ENCODE results near the gene SOWAHB.
"Not testable (repeated sequence)": the region's sequence is repeated elsewhere in the genome, so short reads cannot be mapped to it uniquely, and the experiment has no call there.

The SOWAHB gene

GRCh38 chr4:76894537-76895255 is 3.2 kb downstream of the SOWAHB start:
- DNase-seq (ENCODE audit: low read depth in 2 of 2): no peak

- no peak for DNase-seq (ENCODE audit: low read depth in 2 of 2)
These were observed 5.3 kb downstream of the SOWAHB start for GRCh38 chr4:76892601-76893000.

DNA sequence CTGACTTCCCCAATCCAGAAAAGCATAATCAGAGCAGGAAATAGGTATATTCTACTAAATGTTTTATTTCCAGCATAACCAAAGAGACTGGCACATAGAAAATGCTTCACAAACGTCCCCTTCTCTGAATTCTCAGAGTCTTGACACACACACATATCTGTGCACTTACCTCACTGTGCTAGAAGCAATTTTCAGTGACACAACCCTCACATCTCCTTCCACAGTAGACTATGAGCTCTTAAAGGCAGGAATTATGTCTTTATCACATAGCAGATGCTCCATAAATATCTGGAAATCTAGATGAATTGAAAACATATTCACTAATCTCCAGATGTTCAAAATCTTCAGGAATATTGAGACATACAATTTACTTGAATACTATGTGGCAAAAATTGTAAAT is 5.9 kb downstream of the SOWAHB start:
- no peak for DNase-seq (ENCODE audit: low read depth in 2 of 2)

- no peak for DNase-seq (ENCODE audit: low read depth in 2 of 2)
These were observed 11.0 kb downstream of the SOWAHB start for GRCh38 chr4:76886848-76887441.

DNA sequence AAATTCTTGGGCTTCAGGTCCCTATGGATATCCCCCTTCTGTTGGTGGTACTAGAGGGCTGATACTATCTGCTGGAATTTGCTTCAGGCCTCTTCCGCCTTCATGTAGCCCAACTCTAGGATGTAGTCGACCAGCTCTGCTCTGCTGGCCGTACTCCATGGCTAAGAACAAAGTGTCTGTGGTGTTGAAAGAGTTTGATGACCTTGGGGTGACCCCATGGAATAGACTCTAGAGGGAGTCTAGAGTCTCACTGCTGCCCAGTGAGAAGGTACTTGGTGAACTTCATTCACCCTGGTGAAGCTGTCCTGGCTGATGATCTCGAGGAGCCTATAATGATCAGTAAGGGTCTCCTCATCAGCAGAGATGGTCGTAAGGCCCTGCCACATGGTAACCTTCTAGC is 11.7 kb downstream of the SOWAHB start:
- DNase-seq (ENCODE audit: low read depth in 2 of 2): no peak

DNA sequence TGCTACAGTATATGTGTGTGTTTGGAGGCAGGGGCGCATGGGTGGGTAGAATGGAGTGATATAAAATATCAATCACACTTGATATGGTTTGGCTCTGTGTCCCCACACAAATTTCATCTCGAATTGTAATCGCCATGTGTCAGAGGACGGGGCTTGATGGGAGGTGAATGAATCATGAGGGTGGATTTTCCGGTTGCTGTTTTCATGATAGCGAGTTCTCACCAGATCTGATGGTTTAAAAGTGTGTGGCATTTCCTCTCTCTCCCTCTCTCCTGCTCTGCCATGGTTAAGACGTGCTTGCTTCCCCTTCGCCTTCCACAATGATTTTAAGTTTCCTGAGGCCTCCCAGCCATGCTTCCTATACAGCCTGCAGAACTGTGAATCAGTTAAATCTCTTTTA is 14.8 kb downstream of the SOWAHB start:
- DNase-seq (ENCODE audit: low read depth in 2 of 2): no peak

GRCh38 chr4:76882630-76883029 is 15.3 kb downstream of the SOWAHB start:
- no peak for DNase-seq (ENCODE audit: low read depth in 2 of 2)

- no peak for DNase-seq (ENCODE audit: low read depth in 2 of 2)
These were observed 16.6 kb downstream of the SOWAHB start for GRCh38 chr4:76881375-76881774.

DNA sequence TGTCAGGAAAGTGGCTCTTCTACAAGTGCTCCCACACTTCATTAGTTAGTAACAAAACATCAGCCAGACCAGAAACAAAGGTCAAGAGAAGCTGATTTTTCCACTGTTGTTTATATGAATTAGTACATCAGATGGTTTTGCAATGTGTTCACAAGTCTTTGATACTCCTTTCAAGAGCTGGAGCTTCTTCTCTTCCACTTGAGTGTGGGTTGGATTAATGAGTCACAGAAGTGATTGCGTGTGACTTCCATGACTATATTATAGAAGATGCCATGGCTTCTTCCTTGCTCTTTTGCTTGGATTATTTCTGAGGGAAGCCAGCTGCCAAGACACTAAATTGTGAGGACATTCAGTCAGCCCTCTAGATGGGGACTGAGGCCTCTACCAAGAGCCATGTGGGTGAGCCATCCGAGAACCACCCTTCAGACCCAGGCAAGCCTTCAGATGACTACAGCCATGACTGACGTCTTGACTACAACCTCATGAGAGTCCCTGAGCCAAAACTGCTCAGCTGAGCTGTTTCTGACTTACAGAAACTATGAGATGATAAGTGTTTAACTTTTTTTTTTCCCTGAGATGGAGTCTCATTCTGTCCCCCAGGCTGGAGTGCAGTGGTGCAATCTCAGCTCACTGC is 18.1 kb downstream of the SOWAHB start:
- no peak for DNase-seq (ENCODE audit: low read depth in 2 of 2)

DNA sequence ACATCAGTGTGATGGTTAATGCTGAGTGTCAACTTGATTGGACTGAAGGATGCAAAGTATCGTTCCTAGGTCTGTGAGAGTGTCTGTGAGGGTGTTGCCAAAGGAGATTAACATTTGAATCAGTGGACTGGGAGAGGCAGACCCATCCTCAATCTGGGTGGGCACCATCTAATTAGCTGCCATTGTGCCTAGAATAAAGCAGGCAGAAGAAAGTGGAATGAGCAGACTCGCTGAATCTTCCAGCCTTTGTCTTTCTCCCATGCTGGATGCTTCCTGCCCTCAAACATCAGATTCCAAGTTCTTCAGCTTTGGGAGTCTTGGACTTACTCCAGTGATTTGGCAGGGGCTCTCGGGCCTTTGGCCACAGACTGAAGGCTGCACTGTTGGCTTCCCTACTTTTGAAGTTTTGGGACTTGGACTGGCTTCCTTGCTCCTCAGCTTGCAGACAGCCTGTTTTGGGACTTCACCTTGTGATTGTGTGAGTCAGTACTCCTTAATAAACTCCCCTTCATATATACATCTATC is 19.2 kb downstream of the SOWAHB start:
- DNase-seq (ENCODE audit: low read depth in 2 of 2): not testable (repeated sequence)

DNA sequence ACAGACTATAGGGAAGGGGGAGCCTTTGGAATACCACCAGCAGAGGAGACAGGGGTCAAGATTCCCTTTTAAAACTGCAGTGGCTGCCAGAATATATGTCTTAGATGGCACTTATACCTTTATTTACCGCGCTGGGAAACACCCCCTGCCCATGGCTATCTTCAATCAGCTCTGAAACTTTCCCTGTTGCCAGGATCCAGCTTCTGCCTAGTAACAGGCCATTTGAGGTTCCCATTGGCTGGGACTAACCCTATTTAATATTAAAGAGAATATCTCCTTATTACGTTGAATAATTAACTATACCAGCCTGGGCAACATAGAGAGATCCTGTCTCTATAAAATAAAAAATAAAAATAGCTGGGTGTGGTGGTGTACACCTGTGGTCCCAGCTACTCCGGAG is 23.8 kb downstream of the SOWAHB start:
- DNase-seq (ENCODE audit: low read depth in 2 of 2): no peak

DNA sequence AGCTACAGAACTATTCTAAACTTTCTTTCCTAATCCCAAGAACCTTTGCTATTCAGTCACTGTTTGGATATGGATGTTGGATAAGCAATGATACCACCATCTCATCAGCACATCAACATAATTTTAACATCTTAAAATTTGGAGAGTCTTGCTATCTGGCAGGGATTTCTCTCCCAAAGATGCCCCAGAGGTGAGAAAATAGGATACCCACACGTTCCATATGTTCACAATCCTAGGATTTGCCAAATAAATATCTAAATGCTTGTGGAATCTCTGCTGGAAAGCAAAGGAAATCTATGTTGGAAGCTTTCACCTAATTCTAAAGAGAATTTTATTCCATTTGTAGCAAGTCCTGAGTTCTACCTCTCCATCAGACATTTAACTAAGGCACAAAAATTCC is 24.4 kb downstream of the SOWAHB start:
- DNase-seq (ENCODE audit: low read depth in 2 of 2): no peak

- no peak for DNase-seq (ENCODE audit: low read depth in 2 of 2)
These were observed 25.4 kb downstream of the SOWAHB start for GRCh38 chr4:76872556-76872955.

- not testable (repeated sequence) for DNase-seq (ENCODE audit: low read depth in 2 of 2)
These were observed 29.2 kb downstream of the SOWAHB start for GRCh38 chr4:76868780-76869179.

- no peak for DNase-seq (ENCODE audit: low read depth in 2 of 2)
These were observed 29.9 kb downstream of the SOWAHB start for GRCh38 chr4:76867880-76868655.

DNA sequence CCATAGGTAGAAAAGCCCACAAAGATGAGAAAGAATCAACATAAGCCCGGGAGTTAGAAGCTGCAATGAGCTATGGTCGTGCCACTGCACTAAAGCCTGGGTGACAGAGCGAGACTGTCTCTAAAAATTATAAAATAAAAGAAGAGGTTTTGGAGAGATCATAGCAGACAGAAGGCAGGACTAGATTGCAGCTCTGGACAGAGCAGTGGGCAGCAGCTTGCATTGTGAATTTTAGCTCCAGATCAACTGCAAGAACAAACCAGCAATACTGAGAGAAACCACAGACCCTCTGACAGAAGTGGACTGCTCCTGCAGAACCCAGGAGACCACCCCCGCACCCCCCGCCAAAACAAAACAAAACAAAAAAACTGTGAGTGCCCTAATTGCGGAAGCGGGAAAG is 30.6 kb downstream of the SOWAHB start:
- no peak for DNase-seq (ENCODE audit: low read depth in 2 of 2)

DNA sequence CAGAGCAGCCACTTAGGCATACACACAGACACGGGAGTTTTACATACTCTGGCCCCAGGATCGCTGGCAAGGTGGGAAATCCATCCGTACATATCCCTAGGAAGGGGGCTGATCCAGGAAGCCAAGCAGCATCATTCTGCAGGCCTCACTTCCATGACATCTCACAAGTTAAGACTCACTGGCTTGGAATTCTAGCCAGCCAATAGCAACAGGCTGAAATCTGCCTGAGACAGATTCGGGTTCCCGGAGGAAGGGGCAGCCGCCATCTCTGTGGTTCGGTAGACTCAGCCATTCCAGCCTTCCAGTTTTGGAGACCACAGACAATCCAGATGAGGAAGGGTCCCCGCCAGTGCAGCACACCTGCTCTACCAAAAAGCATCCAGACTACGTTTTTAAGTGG is 31.3 kb downstream of the SOWAHB start:
- no peak for DNase-seq (ENCODE audit: low read depth in 2 of 2)

- DNase-seq (ENCODE audit: low read depth in 2 of 2): no peak
These were observed 39.6 kb downstream of the SOWAHB start for GRCh38 chr4:76858319-76858718.

GRCh38 chr4:76857074-76857409 is 40.9 kb downstream of the SOWAHB start:
- no peak for DNase-seq (ENCODE audit: low read depth in 2 of 2)

GRCh38 chr4:76856243-76857073 is 41.5 kb downstream of the SOWAHB start:
- DNase-seq (ENCODE audit: low read depth in 2 of 2): no peak

DNA sequence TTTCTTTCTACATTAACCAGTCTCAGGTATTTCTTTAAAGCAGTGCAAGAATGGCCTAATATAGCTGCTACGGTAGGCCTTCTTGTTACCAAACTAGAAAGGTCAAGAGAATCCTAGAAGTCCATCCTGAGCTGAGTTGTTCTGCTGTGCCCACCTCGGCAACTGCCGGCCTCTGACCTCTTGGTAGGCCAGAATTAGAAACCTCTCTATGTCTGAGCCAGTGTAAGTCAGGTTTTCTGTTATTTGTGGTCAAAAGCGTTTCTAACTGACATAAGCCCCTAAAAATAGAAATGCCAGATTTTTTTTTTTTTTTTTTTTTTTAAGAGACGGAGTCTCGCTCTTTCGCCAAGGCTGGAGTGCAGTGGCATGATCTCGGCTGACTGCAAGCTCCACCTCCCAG is 43.1 kb downstream of the SOWAHB start:
- no peak for DNase-seq (ENCODE audit: low read depth in 2 of 2)

- no peak for DNase-seq (ENCODE audit: low read depth in 2 of 2)
These were observed 46.6 kb downstream of the SOWAHB start for GRCh38 chr4:76851375-76851774.

Measured in stimulated activated CD8-positive, alpha-beta memory T cell treated with anti-CD3 and anti-CD28 coated beads, Interleukin-2, amount 100 ng/mL, for 48 hours (primary cell).